IPS-15b (cell line): ENCODE data around the gene TMEM229B.

Source experiments
- H3K27me3 ChIP-seq: one replicate; pipeline ENCODE4 v1.6.1; 2013; ENCODE audit warnings: low read length; ENCODE audit not compliant: control insufficient read depth, insufficient read depth
- H3K36me3 ChIP-seq: one replicate; pipeline ENCODE4 v1.6.1; 2013; ENCODE audit warnings: low read length; ENCODE audit not compliant: control insufficient read depth, insufficient read depth
- H3K4me1 ChIP-seq: one replicate; pipeline ENCODE4 v1.6.1; 2013; ENCODE audit warnings: mild to moderate bottlenecking, low read length; ENCODE audit not compliant: control insufficient read depth, insufficient read depth
- H3K4me3 ChIP-seq: one replicate; pipeline ENCODE4 v1.5.1; 2013; ENCODE audit warnings: low read depth, low read length
- H3K9ac ChIP-seq: one replicate; pipeline ENCODE4 v1.6.1; 2013; ENCODE audit warnings: low read depth, mild to moderate bottlenecking, low read length
- H3K9me3 ChIP-seq: one replicate; pipeline ENCODE4 v1.6.1; 2013; ENCODE audit warnings: mild to moderate bottlenecking, low read length; ENCODE audit not compliant: control insufficient read depth, insufficient read depth

The TMEM229B gene

DNA sequence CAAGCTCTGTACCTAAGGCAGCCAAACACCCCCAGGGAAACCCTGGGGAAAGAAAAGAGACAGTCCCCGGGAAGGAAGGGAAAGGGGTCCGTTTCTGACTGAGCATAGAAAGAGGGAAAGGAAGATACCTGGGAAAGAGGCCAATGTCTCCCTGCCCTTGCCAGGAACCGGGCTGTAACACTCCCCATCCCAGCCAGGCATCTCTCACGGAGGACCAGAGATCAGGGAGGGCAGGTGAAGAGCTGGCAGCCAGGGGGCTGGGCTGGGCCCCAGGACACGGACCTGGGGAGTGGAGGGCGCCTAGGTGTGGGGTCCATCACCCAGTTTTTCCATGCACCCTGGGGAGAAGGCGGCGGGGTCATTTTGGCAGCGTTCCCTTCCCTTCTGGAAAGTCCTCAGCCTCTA, 25.7 kb upstream of the TMEM229B start:
- no peaks in the 10 kb centered on the region for H3K9me3 ChIP-seq
- H3K4me1 ChIP-seq = peaks cover 2% of the 10 kb centered on the region
- H3K4me3 ChIP-seq = peak overlapping the region; percentile 61
- no peaks in the 10 kb centered on the region for H3K36me3 ChIP-seq
- peaks cover 60% of the 10 kb centered on the region for H3K27me3 ChIP-seq
- H3K9ac ChIP-seq = no peak overlapping the region

DNA sequence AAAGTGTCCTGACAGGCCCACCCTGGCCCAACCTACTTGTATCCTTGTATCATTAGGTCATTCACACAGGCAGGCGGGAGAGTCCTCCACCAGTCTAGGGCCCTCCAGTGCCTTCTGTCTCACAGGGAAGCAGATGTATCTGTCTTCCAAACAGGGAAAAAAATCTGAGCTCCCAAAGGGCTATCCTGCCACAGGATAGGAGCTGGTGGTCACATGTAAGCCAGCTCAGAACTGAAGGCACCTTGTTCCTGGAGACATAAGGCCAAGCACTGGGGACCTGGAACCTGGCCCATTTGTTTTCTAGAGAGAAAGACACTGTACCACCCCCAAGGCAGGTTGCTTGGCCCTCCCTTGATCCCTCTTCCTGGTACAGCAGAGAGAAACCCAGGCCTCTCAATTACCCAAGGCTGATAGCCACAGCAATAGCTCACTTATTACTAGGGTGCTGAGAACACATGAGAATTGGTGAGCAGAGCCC, 25.1 kb upstream of the TMEM229B start:
- no peaks in the 10 kb centered on the region for H3K9me3 ChIP-seq
- no peak overlapping the region for H3K9ac ChIP-seq
- H3K27me3 ChIP-seq = peaks cover 59% of the 10 kb centered on the region
- H3K4me3 ChIP-seq = no peak overlapping the region
- peaks cover 2% of the 10 kb centered on the region for H3K4me1 ChIP-seq
- no peaks in the 10 kb centered on the region for H3K36me3 ChIP-seq

DNA sequence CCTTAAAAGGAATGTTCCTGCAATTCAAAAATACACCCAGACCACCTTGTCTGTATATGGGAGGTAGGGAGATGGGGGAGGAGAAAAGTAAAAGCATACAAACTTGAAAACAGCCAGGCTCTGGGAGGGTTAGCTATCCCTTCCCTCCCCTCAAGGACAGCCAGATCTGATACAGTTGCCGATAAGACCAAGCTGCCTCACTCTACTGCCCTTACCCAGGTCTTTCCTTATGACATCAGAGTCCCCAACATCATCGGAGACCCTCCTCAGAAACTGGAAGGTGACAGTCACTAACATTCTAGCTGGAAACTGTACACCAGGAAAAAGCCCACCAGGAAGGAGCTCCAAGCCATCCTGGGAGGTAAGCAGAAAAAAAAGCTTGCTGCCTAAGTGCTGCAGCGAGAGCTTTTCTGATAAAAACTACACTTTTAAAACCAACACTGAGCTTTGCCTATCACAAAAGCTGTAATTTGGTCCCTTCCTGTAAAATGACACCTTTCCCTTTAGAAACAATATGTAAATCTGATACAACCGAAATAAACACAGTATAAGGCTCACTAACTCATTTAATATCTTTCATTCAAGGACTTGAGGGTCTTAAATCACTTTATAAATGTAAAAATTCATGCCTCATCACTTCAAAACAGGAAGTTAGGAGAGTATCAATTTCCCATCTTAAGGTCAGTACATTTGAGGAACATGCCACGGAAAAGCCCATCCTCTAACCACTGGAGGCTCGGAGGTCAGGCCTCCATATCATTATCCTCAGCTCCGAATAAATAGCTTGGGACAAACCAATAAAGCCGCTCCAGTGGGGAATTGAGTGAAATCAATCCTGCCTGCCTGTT, 24.2 kb upstream of the TMEM229B start:
- Histone ChIP-seq H3K9ac (no peak overlapping the region), H3K27me3 (peaks cover 49% of the 10 kb centered on the region), H3K4me3 (no peak overlapping the region), H3K36me3 (no peaks in the 10 kb centered on the region), H3K4me1 (peaks cover 2% of the 10 kb centered on the region), H3K9me3 (no peaks in the 10 kb centered on the region)

DNA sequence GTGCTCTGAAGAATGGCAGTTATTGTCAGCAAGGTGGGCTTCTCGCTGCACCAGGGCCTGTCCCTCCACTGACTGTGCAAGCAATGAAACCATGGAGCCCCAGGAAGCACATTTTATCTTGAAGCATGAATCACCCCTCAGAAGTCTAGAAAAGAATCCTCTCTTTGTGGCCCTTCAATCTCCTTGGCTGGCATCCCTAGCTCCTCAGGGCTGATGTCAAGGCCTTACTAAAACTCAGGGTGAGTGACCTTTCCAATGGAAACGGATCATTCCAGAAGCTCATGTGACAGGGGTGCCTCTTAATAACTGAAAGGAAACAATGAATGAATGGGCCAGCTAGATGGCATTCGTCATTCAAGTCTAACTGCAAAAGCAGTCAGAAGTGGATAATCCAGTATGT, 22.3 kb upstream of the TMEM229B start:
- H3K9ac ChIP-seq = no peak overlapping the region
- no peaks in the 10 kb centered on the region for H3K36me3 ChIP-seq
- no peak overlapping the region for H3K4me3 ChIP-seq
- peaks cover 2% of the 10 kb centered on the region for H3K4me1 ChIP-seq
- H3K27me3 ChIP-seq = peaks cover 32% of the 10 kb centered on the region
- no peaks in the 10 kb centered on the region for H3K9me3 ChIP-seq

DNA sequence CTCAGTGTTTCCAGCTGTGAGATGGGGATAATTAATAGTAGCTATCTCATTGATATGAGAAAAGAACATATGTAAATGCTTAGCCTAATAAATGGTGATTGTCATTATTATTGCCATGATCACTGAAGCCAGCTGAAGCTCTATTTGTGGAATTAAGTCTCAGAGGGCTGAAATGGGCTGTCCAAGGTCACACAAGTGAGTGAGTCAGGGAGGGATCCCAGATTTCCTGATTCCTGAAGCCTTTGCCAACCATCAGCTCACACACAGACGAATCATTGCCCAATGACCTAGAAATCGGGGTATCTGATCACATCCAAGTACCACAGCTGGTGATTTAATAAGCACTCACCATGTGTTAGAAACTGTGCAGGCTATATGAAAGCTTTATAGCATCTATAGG, 21.6 kb upstream of the TMEM229B start:
- Histone ChIP-seq H3K4me1 (peaks cover 2% of the 10 kb centered on the region), H3K27me3 (peaks cover 29% of the 10 kb centered on the region), H3K9ac (no peak overlapping the region), H3K36me3 (no peaks in the 10 kb centered on the region), H3K9me3 (no peaks in the 10 kb centered on the region), H3K4me3 (no peak overlapping the region)

DNA sequence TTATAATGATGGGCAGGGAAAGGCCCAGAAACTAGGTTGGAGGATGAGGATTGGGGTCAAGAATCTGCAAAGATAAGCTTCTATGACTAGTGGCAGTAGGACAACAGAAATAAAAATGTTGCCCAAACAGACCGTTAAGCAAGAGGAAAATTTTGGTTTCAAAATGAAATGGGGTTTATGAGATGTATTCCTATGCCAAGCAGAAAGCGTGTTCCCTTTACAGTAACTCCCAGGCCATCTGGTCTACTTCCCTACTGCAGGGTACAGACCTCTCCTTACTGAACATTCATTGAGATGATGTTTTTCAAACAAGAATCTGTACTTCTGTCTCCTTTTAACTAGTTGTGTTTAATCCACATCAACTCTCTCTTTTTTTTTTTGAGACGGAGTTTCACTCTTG, 20.4 kb upstream of the TMEM229B start:
- Histone ChIP-seq H3K9ac (no peak overlapping the region), H3K36me3 (no peaks in the 10 kb centered on the region), H3K4me1 (peaks cover 2% of the 10 kb centered on the region), H3K4me3 (no peak overlapping the region), H3K27me3 (peaks cover 21% of the 10 kb centered on the region), H3K9me3 (no peaks in the 10 kb centered on the region)

DNA sequence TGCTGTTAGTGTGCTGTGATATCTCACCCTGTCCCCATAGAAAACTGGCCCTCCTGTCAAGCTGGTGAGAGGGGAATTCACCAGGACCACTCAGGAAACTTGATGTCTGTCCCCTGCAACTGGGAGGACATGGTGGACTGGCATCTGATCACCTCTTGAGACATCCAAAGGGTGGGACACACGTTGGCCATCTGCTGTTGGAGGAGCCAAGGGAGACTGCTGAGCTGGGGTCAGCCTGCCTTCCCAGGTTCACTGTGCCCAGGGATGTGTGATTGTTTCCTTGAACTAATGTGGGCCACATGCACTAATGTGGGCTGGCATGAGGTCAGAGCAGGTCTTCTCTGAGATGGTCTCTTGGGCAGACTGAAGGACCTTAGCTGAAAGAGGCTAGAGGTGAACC, 16.7 kb upstream of the TMEM229B start:
- Histone ChIP-seq H3K36me3 (no peaks in the 10 kb centered on the region), H3K9me3 (no peaks in the 10 kb centered on the region), H3K27me3 (no peaks in the 10 kb centered on the region), H3K4me3 (no peak overlapping the region), H3K4me1 (no peaks in the 10 kb centered on the region), H3K9ac (no peak overlapping the region)

DNA sequence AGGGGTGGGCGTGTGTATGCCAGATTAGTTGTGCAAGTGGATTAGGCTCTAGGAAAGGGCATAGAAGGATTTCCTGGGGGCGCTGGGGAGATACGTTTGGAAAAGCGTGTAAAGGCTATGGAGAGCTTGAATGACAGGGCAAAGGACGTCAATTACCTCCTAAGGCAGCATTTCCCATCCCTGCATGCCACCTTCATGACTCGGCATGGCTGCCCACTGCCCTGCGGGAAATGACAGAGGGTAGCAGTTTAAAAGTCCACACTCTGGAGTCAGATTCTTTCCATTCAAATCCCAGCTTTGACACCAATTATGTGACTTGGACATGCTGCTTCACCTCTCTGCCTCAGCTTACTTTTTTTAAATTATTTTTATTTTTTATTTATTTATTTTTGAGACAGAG, 14.8 kb upstream of the TMEM229B start:
- no peaks in the 10 kb centered on the region for H3K4me1 ChIP-seq
- no peaks in the 10 kb centered on the region for H3K9me3 ChIP-seq
- no peaks in the 10 kb centered on the region for H3K36me3 ChIP-seq
- H3K4me3 ChIP-seq = no peak overlapping the region
- H3K27me3 ChIP-seq = no peaks in the 10 kb centered on the region
- no peak overlapping the region for H3K9ac ChIP-seq

DNA sequence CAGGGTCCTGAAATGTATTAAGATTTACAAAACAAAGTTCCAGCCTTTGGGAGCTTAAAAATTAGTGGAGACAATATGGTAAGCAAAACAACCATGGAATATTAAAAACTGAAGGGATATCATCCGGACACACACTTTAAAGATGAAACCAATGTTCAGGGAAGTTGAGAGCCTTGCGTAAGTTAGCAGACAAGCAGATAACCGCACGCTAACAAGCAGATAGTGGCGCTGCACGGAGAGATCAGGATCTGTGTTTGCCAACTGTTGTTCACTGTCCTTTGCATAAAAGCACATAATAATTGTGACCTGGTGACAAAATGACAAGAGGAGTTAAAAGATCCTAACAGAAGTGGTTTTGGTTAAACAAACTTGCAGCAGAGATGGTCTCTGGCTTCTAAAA, 14.3 kb upstream of the TMEM229B start:
- H3K9me3 ChIP-seq = no peaks in the 10 kb centered on the region
- no peaks in the 10 kb centered on the region for H3K27me3 ChIP-seq
- no peak overlapping the region for H3K4me3 ChIP-seq
- H3K4me1 ChIP-seq = no peaks in the 10 kb centered on the region
- H3K36me3 ChIP-seq = no peaks in the 10 kb centered on the region
- no peak overlapping the region for H3K9ac ChIP-seq

DNA sequence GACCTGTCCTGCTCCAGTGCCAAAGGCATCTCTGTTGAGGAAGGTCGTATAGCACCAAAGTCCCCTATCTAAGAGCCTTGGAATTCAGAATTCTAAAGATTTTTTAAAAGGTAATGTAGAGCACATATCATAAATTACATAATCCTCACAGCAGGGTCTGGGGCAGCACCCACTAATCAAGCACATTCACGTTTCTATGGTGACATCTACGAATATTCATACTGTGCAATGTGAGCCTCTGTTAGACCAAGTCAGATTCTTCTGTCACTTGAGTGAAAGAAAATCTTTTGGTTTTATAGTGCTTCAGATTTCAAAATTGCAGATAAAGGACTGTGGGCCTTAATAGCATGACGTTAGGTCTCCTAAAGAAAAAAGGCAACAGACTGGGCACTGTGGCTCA, 13.1 kb upstream of the TMEM229B start:
- no peaks in the 10 kb centered on the region for H3K9me3 ChIP-seq
- H3K4me3 ChIP-seq = no peak overlapping the region
- no peak overlapping the region for H3K9ac ChIP-seq
- no peaks in the 10 kb centered on the region for H3K36me3 ChIP-seq
- H3K27me3 ChIP-seq = no peaks in the 10 kb centered on the region
- H3K4me1 ChIP-seq = no peaks in the 10 kb centered on the region

DNA sequence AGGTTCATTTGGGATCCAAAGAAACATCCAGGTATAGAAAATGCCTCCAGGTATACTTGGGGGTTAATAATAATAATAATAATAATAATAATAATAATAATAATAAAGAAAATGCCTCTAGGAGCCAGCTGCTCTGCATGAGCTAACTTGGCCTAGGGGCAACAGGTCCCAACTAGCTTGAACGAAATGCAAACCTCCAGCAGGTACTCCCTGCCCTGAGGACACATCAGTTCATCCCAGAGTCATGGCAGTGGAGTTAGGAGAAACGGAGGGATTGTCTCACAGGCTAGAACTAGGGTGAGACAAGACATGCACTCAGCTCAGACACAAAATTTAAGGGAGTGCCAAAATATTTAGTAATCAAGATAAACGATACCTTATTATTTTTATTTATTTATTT, 12.5 kb upstream of the TMEM229B start:
- Histone ChIP-seq H3K27me3 (no peaks in the 10 kb centered on the region), H3K9me3 (no peaks in the 10 kb centered on the region), H3K4me3 (no peak overlapping the region), H3K9ac (no peak overlapping the region), H3K36me3 (no peaks in the 10 kb centered on the region), H3K4me1 (no peaks in the 10 kb centered on the region)

DNA sequence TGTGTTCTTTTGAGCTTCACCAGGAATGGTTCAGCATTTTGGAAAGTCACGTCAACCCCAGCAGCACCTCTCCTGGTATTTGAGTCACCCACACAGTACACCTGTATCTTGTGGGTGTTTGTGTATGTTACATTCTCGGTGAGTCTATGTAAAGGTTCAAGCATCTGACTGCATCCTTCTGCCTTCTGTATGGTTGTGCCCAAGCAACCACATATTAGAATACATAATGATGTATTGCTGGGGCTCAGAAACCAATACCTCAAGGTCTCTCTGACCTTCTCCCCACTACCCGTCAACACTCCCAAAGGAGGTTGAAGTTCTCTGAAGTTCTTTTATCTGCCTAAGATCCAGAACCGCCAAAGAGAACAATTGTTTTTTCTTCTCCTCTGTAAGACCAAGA, 9.2 kb upstream of the TMEM229B start:
- H3K27me3 ChIP-seq = no peaks in the 10 kb centered on the region
- H3K9ac ChIP-seq = no peak overlapping the region
- H3K4me1 ChIP-seq = no peaks in the 10 kb centered on the region
- peaks cover 3% of the 10 kb centered on the region for H3K36me3 ChIP-seq
- no peak overlapping the region for H3K4me3 ChIP-seq
- peaks cover 7% of the 10 kb centered on the region for H3K9me3 ChIP-seq
